Astrocyte (in vitro differentiated cells and primary cell): ENCODE results near the gene C2CD4A. TPM values are rescaled to one million over a fixed set of nuclear protein-coding genes. Genes with fewer than 3 reads are reported as not detected.

Experiments
- DNase-seq: peaks from one replicate; pipeline ENCODE4 v3.0.0-alpha.2; 2010; ENCODE audit warnings: low read depth
- FAIRE-seq: peaks from 2 replicates; lab custom pipeline; 2011; peaks lifted over from hg19 to GRCh38; lab: Jason Lieb, UNC
- H2AFZ ChIP-seq: 2 replicates; pipeline ENCODE4 v1.6.0; 2012; ENCODE audit warnings: low read depth, low read length, inconsistent platforms
- H3K27ac ChIP-seq: 2 replicates; pipeline ENCODE4 v1.5.1; 2011; ENCODE audit warnings: low read depth, low read length, inconsistent platforms
- H3K27me3 ChIP-seq: 2 replicates; pipeline ENCODE4 v1.6.0; 2011; ENCODE audit warnings: low read length, inconsistent platforms; ENCODE audit not compliant: insufficient read depth
- H3K36me3 ChIP-seq: 2 replicates; pipeline ENCODE4 v1.5.1; 2011; ENCODE audit warnings: low read length, inconsistent platforms; ENCODE audit not compliant: insufficient read depth
- H3K4me1 ChIP-seq: 2 replicates; pipeline ENCODE4 v1.5.1; 2011; ENCODE audit warnings: low read length, inconsistent platforms; ENCODE audit not compliant: insufficient read depth
- H3K4me2 ChIP-seq: 2 replicates; pipeline ENCODE4 v1.6.0; 2012; ENCODE audit warnings: low read length, inconsistent platforms
- H3K4me3 ChIP-seq: 2 replicates; pipeline ENCODE4 v1.5.1; 2011; ENCODE audit warnings: low read depth, mild to moderate bottlenecking, low read length, inconsistent platforms; ENCODE audit not compliant: insufficient read depth
- H3K79me2 ChIP-seq: 2 replicates; pipeline ENCODE4 v1.6.0; 2012; ENCODE audit warnings: mild to moderate bottlenecking, low read length, inconsistent platforms; ENCODE audit not compliant: insufficient read depth
- H3K9ac ChIP-seq: 2 replicates; pipeline ENCODE4 v1.6.0; 2012; ENCODE audit warnings: mild to moderate bottlenecking, low read length, inconsistent platforms
- H3K9me3 ChIP-seq: 2 replicates; pipeline ENCODE4 v1.5.1; 2012; ENCODE audit warnings: low read depth, mild to moderate bottlenecking, low read length, inconsistent platforms; ENCODE audit not compliant: insufficient read depth
- H4K20me1 ChIP-seq: 2 replicates; pipeline ENCODE4 v1.6.0; 2012; ENCODE audit warnings: low read length, inconsistent platforms; ENCODE audit not compliant: insufficient read depth
- H3K27ac Mint-ChIP-seq: one replicate; pipeline ENCODE4 v1.8.0; 2021; ENCODE audit warnings: mild to moderate bottlenecking, mixed read lengths; ENCODE audit not compliant: unreplicated experiment
- H3K27me3 Mint-ChIP-seq: one replicate; pipeline ENCODE4 v1.8.0; 2021; ENCODE audit warnings: low read depth, mixed read lengths; ENCODE audit not compliant: unreplicated experiment
- H3K36me3 Mint-ChIP-seq: one replicate; pipeline ENCODE4 v1.8.0; 2021; ENCODE audit warnings: low read depth, mixed read lengths; ENCODE audit not compliant: unreplicated experiment
- H3K4me1 Mint-ChIP-seq: one replicate; pipeline ENCODE4 v1.8.0; 2021; ENCODE audit warnings: low read depth, mixed read lengths; ENCODE audit not compliant: unreplicated experiment
- H3K4me3 Mint-ChIP-seq: one replicate; pipeline ENCODE4 v1.8.0; 2021; ENCODE audit warnings: mild to moderate bottlenecking, moderate library complexity, mixed read lengths; ENCODE audit not compliant: unreplicated experiment
- H3K9me3 Mint-ChIP-seq: one replicate; pipeline ENCODE4 v1.8.0; 2021; ENCODE audit warnings: mild to moderate bottlenecking, mixed read lengths; ENCODE audit not compliant: unreplicated experiment
- EZH2 ChIP-seq: IDR thresholded peaks from 2 replicates; pipeline ENCODE4 v1.6.1; 2012; ENCODE audit warnings: mild to moderate bottlenecking, low read length, inconsistent platforms; ENCODE audit not compliant: insufficient read depth
- total RNA-seq: library from RNA; stranded (reverse); gene quantifications from 2 replicates; pipeline ENCODE4 v1.2.1, GENCODE V29; 2021
- TF ChIP-seq, protein P1 (sequence below): IDR thresholded peaks from 2 replicates; pipeline ENCODE4 v1.5.1; 2011; ENCODE audit warnings: low read depth, mild to moderate bottlenecking, inconsistent platforms, low read length, moderate library complexity; ENCODE audit not compliant: insufficient read depth

The C2CD4A gene
- total RNA-seq, 1 donor from 2014 or later: not detected

DNA sequence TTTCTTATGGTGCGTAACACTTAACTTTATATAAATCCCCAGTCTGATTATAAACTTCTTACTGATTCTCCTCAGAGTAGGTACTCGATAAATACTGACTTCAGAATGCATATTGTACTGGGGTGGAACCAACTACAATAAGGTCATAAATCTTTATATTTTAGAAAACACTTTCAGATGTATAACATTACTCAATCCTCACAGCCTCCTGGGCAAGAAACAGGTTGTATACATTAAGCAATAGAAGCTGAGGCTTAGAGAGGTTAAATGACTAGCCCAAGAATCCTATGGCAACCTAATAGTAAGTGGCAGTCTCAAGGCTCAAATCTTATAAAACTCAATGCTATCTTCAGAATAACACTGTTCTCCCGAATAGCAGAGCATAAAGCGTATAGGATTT, 15.6 kb upstream of the C2CD4A start:
- Mint-ChIP-seq H3K27me3 (no peaks in the 10 kb centered on the region), H3K9me3 (no peaks in the 10 kb centered on the region), H3K27ac (no peak overlapping the region), H3K36me3 (no peaks in the 10 kb centered on the region), H3K4me3 (no peak overlapping the region), H3K4me1 (peaks cover 7% of the 10 kb centered on the region)
- H3K36me3 ChIP-seq: no peaks in the 10 kb centered on the region
- no peaks in the 10 kb centered on the region for H3K9me3 ChIP-seq
- FAIRE-seq: no peak
- H3K9ac ChIP-seq: no peak overlapping the region
- H3K4me3 ChIP-seq: no peak overlapping the region
- peaks cover 37% of the 10 kb centered on the region for H4K20me1 ChIP-seq
- no peak overlapping the region for H3K27ac ChIP-seq
- no peak overlapping the region for H2AFZ ChIP-seq
- no peak overlapping the region for H3K4me2 ChIP-seq
- no peak for DNase-seq
- H3K27me3 ChIP-seq: no peaks in the 10 kb centered on the region
- TF ChIP-seq EZH2: no peak
- TF ChIP-seq, protein P1, sequence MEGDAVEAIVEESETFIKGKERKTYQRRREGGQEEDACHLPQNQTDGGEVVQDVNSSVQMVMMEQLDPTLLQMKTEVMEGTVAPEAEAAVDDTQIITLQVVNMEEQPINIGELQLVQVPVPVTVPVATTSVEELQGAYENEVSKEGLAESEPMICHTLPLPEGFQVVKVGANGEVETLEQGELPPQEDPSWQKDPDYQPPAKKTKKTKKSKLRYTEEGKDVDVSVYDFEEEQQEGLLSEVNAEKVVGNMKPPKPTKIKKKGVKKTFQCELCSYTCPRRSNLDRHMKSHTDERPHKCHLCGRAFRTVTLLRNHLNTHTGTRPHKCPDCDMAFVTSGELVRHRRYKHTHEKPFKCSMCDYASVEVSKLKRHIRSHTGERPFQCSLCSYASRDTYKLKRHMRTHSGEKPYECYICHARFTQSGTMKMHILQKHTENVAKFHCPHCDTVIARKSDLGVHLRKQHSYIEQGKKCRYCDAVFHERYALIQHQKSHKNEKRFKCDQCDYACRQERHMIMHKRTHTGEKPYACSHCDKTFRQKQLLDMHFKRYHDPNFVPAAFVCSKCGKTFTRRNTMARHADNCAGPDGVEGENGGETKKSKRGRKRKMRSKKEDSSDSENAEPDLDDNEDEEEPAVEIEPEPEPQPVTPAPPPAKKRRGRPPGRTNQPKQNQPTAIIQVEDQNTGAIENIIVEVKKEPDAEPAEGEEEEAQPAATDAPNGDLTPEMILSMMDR: no peak
- peaks cover 55% of the 10 kb centered on the region for H3K79me2 ChIP-seq
- no peaks in the 10 kb centered on the region for H3K4me1 ChIP-seq

DNA sequence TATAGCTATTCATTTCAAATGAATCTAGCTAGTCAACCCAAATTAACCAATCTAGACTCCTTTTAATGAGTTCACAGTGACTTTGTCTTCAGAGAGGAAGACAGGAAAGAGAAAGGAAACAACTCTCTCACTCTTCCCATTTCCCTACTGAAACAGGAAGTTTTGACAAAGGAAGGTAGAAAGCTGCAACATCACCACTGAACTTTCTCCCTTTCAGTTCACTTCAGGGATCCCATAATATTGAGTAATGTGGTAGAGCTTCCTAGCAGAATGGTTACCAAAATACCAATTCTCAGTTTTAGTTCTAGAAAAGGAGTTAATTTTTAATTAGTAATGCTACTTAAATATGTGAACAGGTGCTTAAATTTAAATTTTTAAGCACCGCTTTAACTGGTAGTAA, 14.1 kb upstream of the C2CD4A start:
- Mint-ChIP-seq H3K4me3 (no peak overlapping the region), H3K4me1 (peaks cover 7% of the 10 kb centered on the region), H3K36me3 (no peaks in the 10 kb centered on the region), H3K27ac (no peak overlapping the region), H3K9me3 (no peaks in the 10 kb centered on the region), H3K27me3 (no peaks in the 10 kb centered on the region)
- DNase-seq (no peak), FAIRE-seq (no peak)
- no peaks in the 10 kb centered on the region for H3K27me3 ChIP-seq
- no peaks in the 10 kb centered on the region for H3K36me3 ChIP-seq
- no peaks in the 10 kb centered on the region for H3K4me1 ChIP-seq
- no peak overlapping the region for H3K4me3 ChIP-seq
- peaks cover 52% of the 10 kb centered on the region for H3K79me2 ChIP-seq
- TF ChIP-seq, protein P1: no peak
- TF ChIP-seq EZH2: no peak
- no peaks in the 10 kb centered on the region for H3K9me3 ChIP-seq
- H2AFZ ChIP-seq: no peak overlapping the region
- no peak overlapping the region for H3K4me2 ChIP-seq
- no peak overlapping the region for H3K9ac ChIP-seq
- peaks cover 34% of the 10 kb centered on the region for H4K20me1 ChIP-seq
- H3K27ac ChIP-seq: no peak overlapping the region

DNA sequence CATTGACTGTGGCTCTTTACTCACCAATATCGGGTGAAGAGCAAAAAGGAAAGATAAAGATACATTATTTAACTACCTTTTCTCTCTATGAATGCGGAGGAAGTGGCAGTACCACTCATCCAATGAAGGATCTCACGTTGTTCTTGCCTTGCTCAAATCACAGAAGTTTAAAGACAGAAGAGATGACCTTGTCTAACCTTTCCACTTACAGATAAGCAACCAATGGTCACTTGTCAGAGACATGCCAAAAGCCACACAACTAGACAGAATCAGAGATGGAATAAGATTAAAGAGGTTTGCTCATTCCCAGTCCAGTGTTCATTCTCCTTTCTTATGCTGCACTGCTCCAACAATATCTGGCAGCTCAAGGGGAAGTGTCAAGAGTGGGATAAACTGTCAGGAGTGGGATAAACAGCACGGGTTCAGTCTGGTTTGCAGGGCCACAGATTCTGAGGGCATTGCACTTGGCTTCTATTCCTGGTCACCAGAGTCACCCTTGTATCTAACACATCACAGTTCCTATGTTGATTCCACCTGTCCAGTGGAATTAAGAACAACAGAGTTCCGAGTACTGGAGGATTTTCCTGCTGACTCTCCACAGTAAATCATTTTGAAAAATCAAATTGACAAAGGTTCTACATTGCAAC, 13.2 kb upstream of the C2CD4A start:
- Mint-ChIP-seq H3K4me1 (peaks cover 9% of the 10 kb centered on the region), H3K27ac (no peak overlapping the region), H3K4me3 (no peak overlapping the region), H3K27me3 (no peaks in the 10 kb centered on the region), H3K36me3 (no peaks in the 10 kb centered on the region), H3K9me3 (no peaks in the 10 kb centered on the region)
- Histone ChIP-seq H3K4me1 (no peaks in the 10 kb centered on the region), H4K20me1 (peaks cover 39% of the 10 kb centered on the region), H3K4me3 (no peak overlapping the region), H3K4me2 (no peak overlapping the region), H3K27ac (no peak overlapping the region), H2AFZ (no peak overlapping the region), H3K27me3 (no peaks in the 10 kb centered on the region), H3K36me3 (no peaks in the 10 kb centered on the region), H3K9ac (no peak overlapping the region), H3K79me2 (peaks cover 60% of the 10 kb centered on the region), H3K9me3 (no peaks in the 10 kb centered on the region)
- TF ChIP-seq, protein P1: no peak
- no peak for TF ChIP-seq EZH2
- DNase-seq (no peak), FAIRE-seq (no peak)
